Measurements from ENCODE around the gene EPC1.

Gene EPC1

GRCh38 chr10:32293581-32293980 lies 53.4 kb downstream of the EPC1 start:
- TF ChIP-seq CTCF (IDR thresholded peaks at IDR 0.05; ENCODE audit: unreplicated experiment in 3 of 3) = no peak
- Mint-ChIP-seq H3K4me3 (no peak overlapping the region), H3K9me3 (no peaks in the 10 kb centered on the region), H3K4me1 (peaks cover 8% of the 10 kb centered on the region), H3K27me3 (ENCODE audit: low read depth) (no peaks in the 10 kb centered on the region), H3K36me3 (ENCODE audit: low read depth) (peaks cover 35% of the 10 kb centered on the region), H3K27ac (no peak overlapping the region)

DNA sequence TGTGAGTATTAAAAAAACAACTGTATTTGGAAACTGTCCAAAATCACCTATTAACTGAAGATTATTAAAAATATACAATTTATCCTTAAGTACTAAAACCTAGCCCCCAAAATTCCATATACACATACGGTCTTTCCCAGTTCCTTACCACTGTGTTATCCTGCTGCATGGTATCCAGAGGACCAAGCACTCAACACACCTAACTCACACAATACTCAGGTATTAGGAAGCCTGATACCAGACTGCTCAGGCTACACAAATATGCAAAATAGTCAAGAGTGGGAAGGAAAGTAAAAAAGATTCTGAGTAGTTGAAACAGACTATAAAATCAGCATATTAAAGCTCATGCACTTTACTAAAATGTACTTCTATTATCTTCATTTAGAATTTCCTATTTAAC lies 67.2 kb downstream of the EPC1 start:
- no peaks in the 10 kb centered on the region for H3K27me3 Mint-ChIP-seq (ENCODE audit: low read depth)
- no peak overlapping the region for H3K27ac Mint-ChIP-seq
- H3K4me3 Mint-ChIP-seq = no peak overlapping the region
- H3K9me3 Mint-ChIP-seq = no peaks in the 10 kb centered on the region
- H3K4me1 Mint-ChIP-seq = no peaks in the 10 kb centered on the region
- no peak for TF ChIP-seq CTCF (IDR thresholded peaks at IDR 0.05; ENCODE audit: unreplicated experiment in 3 of 3)
- H3K36me3 Mint-ChIP-seq (ENCODE audit: low read depth) = peaks cover 61% of the 10 kb centered on the region

GRCh38 chr10:32273336-32273735 lies 73.6 kb downstream of the EPC1 start:
- H3K4me1 Mint-ChIP-seq = peaks cover 15% of the 10 kb centered on the region
- no peaks in the 10 kb centered on the region for H3K9me3 Mint-ChIP-seq
- H3K4me3 Mint-ChIP-seq = no peak overlapping the region
- H3K27ac Mint-ChIP-seq = peak overlapping the region in 1 of 3 experiments; percentile 54
- no peaks in the 10 kb centered on the region for H3K27me3 Mint-ChIP-seq (ENCODE audit: low read depth)
- peaks cover 71% of the 10 kb centered on the region for H3K36me3 Mint-ChIP-seq (ENCODE audit: low read depth)
- no peak for TF ChIP-seq CTCF (IDR thresholded peaks at IDR 0.05; ENCODE audit: unreplicated experiment in 3 of 3)

DNA sequence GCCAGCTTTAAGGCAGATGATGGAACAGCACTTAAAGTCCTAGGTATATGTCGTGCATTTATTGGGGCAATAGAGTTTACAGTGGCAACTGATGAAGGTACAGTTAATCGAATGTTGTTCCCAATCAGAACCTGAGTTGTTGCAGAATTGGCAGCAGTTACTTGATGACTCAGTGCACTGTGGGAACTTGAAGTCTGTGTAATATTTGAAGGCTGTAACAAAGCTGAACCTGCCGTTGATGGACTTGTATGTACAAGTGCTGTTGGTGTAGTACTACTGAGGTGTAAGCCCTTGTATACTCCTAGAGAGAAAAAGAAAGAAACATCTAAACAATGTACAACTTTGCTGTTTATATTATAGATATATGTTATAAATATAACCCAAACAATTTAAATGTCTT lies 75.3 kb downstream of the EPC1 start:
- Mint-ChIP-seq H3K4me1 (peaks cover 15% of the 10 kb centered on the region), H3K36me3 (ENCODE audit: low read depth) (peaks cover 76% of the 10 kb centered on the region), H3K9me3 (no peaks in the 10 kb centered on the region), H3K27ac (no peak overlapping the region), H3K27me3 (ENCODE audit: low read depth) (no peaks in the 10 kb centered on the region), H3K4me3 (no peak overlapping the region)
- no peak for TF ChIP-seq CTCF (IDR thresholded peaks at IDR 0.05; ENCODE audit: unreplicated experiment in 3 of 3)

GRCh38 chr10:32269343-32270100 lies 77.4 kb downstream of the EPC1 start:
- no peak for TF ChIP-seq CTCF (IDR thresholded peaks at IDR 0.05; ENCODE audit: unreplicated experiment in 3 of 3)
- H3K9me3 Mint-ChIP-seq = no peaks in the 10 kb centered on the region
- H3K4me3 Mint-ChIP-seq = peak overlapping the region in 1 of 3 experiments; percentile 2
- H3K27ac Mint-ChIP-seq = peak overlapping the region; percentile 33 to 51 (median 46)
- H3K27me3 Mint-ChIP-seq (ENCODE audit: low read depth) = no peaks in the 10 kb centered on the region
- H3K36me3 Mint-ChIP-seq (ENCODE audit: low read depth) = peaks cover 73% of the 10 kb centered on the region
- H3K4me1 Mint-ChIP-seq = peaks cover 15% of the 10 kb centered on the region

GRCh38 chr10:32268788-32269187 lies 78.2 kb downstream of the EPC1 start:
- Mint-ChIP-seq H3K27ac (no peak overlapping the region), H3K36me3 (ENCODE audit: low read depth) (peaks cover 69% of the 10 kb centered on the region), H3K27me3 (ENCODE audit: low read depth) (no peaks in the 10 kb centered on the region), H3K9me3 (no peaks in the 10 kb centered on the region), H3K4me1 (peaks cover 14% of the 10 kb centered on the region), H3K4me3 (no peak overlapping the region)
- no peak for TF ChIP-seq CTCF (IDR thresholded peaks at IDR 0.05; ENCODE audit: unreplicated experiment in 3 of 3)
